Kidney capillary endothelial cell (primary cell): ENCODE measurements around the gene ACSL1.
"Not testable (repeated sequence)": the region's sequence is repeated elsewhere in the genome, so short reads cannot be mapped to it uniquely, and the experiment has no call there.

Experiments
- DNase-seq: peaks from one replicate; pipeline ENCODE4 v3.0.0-alpha.2; 2018; ENCODE audit warnings: low spot score

Gene ACSL1

DNA sequence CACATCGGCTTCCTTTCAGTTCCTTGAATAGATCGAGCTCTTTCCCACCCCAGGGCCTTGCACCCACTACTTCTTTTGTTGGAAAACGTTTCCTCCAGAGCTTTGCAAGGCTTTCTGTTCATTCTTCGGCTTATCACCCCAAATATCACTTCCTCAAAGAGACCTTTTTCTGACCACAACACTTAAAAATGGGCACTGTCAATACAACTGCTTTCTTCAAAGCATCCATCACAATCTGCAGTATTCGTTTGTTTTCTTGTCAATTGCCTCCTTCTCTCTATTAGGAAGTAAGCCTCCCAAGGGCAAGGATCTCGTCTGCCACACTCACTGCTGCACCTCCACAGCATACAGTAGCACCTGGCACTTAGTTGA is 74.2 kb downstream of the ACSL1 start:
- no peak for DNase-seq

DNA sequence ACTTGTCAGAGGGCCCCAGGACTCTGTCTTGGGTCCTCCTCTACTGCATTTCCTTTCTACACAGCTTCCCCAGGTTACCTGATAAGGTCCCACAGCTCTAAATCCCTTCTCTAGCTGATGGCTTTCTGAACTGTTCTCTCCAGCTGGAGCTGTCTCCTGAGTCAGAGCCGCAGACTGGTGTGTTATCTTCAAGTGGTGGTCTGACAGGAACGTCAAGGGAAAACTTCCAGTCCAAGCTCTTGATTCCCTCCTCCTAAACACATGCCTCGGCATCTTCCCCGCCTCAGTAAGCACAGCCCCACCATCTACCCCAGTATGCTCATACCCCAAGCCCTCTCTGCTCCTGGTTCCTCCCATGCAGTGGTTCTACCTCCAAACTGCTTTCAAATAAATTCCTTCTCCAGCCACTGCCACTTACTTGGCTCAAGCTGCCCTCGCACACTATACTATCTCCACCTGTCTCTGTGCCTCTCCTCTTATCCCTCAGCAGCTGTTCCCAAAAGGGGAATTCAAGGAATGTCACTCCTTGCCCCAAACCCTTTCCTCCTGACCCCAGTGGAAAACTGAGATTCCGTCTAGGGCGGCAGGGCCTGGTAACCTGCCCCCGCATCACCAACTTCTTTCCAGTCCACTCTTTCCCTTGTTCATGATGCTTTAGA is 74.7 kb downstream of the ACSL1 start:
- no peak for DNase-seq

DNA sequence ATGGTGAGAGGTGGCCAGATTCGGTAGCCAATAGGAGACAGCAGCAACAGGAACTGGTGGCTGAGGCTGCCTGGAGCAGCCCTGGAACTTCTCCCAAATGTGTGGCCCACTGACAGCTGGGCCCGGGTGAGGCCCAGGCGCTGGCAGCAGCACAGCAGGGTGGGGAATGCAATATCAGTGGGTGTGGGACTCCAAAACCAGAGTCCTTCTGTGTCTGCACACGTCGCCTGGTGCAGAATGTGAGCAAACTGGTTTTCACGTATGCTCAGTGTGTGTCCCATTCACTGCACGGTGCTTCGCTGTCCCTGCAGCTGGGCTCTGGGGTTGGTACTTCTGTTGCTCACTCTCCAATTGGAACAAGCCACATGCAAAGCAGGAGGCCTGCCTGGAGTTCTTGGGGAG is 77.5 kb downstream of the ACSL1 start:
- no peak for DNase-seq

DNA sequence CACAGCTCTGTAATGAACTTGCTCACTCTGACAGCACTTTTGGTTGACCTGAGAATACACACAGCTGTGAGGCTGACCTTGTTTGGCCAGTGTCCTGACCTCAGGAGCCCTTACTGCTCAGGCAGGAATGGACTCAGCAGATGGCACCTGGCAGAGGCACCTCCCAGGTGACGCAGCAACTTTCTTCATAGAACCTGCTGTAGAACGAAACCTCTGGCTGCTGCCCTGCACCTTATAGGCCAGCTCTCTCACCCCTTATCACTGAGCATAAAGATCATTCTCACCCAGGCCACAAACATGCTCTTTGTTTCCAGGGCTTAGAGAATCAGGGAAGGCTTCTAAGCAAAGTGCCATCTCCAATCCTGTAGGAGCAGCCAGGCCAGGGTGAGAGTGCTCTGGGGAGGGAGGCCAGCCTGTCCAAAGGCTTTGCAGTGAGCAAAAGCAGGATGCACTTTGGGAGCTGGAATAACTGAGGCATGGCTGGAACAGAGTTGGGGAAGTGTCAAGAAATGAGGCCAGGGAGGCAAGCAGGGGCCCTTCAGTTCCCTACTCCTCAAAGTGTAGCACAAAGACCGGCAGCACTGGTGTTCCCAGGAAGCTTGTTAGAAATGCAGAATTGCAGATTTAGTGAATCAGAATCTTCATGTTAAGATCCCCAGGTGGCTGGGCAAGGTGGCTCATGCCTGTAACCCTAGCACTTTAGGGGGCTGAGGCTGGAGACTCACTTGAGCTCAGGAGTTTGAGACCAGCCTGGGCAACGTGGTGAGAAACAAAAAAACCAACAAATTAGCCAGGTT is 78.5 kb downstream of the ACSL1 start:
- no peak for DNase-seq

DNA sequence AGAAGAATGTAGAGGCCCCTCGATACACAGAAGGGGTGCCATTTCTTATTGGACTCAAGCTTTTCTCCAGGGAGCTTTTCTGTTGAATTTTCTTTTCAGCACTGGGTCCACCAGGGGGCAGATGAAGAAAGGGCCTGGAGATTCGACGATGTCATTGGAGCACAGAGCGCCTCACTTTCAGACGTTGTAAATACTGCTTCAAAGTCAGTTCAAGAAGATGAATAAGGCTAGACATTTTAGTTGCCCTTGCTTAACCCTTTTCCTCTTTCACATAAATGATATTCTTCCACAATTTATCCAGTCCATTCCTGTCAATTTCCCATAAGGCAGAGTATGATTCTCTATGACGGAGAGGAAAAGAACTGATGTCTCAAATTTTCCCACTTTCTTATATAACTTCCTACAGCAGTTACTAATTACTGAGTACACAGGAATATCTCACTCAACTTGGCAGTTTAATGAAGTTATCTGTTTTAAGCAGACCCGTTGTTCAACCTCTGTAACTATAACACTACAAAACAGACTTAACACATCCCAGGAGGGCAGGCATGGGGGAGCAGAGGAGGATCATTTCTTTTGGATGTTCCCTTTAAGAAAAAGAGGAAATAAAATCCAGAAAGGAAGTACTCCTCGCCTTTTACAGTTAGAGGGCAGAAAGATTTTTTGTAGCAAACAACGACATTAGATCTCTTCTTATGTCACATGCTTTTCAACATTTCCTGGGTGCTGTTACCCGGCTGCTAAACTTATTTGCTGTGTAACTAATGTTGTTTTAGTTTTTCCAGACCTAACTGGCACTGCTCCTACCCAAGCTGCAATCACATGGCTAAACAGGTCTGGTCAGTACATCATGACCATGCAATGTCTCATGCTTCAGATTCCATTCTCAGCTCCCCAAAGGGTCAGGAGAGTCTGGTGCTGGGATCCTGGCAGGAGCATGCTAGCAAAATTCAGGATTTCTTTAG is 79.7 kb downstream of the ACSL1 start:
- peak; percentile 66 for DNase-seq

DNA sequence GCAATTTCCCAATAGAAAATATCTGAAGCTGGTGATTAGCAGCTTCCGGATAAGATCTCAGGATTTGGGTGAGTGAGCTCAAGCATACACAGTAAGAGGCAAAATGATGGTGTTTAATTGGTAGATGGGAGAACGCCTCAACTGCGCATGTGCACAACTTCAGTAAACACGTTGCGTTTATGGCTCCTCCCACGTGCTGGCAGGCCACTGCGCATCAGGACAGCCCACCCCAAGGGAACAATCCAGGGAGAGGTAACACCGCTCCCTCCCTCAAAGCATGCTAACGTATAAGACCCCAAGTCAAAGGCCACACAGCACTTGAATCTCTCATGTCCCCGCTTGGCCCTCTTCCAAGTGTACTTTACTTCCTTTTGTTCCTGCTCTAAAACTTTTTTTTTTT is 81.5 kb downstream of the ACSL1 start:
- DNase-seq, result no peak

DNA sequence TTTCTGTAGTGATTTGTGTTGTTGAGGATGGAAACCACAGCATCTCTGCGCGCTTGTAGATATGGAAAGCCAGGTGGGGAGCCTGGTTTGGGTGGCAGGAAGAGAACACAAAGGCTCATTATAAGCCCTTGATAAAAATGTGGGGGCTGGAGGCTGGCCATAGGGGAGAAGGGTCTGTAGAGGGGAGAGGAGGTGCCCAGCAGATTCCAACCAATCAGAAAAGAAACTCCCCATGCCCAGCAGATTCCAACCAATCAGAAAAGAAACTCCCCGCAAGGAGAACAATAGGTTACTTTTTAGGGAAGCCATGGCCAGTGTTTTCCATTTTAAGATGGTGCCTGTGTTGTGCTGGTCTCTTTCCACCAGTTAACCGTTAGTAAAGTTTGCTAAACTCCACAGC is 82.1 kb downstream of the ACSL1 start:
- no peak for DNase-seq

DNA sequence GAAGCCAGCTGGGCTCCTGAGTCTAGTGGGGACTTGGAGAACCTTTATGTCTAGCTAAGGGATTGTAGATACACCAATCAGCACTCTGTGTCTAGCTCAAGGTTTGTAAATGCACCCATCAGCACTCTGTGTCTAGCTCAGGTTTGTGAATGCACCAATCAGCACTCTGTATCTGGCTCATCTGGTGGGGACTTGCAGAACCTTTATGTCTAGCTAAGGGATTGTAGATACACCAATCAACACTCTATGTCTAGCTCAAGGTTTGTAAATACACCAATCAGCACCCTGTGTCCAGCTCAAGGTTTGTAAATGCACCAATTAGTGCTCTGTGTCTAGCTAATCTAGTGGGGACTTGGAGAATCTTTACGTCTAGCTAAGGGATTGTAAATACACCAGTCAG is 84.1 kb downstream of the ACSL1 start:
- DNase-seq, result not testable (repeated sequence)

DNA sequence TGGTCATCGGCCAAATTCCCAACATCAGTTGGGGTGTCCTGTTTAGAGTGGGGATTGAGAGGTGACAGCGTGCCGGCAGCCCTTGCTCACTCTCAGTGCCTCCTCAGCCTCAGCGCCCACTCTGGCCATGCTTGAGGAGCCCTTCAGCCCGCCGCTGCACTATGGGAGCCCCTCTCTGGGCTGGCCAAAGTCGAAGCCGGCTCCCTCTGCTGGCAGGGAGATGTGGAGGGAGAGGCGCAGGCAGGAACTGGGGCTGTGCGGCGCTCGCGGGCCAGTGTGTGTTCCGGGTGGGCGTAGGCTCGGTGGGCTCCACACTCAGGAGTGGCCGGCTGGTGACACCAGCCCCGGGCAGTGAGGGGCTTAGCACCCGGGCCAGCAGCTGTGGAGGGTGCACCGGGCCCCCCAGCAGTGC is 84.8 kb downstream of the ACSL1 start:
- DNase-seq, result no peak

DNA sequence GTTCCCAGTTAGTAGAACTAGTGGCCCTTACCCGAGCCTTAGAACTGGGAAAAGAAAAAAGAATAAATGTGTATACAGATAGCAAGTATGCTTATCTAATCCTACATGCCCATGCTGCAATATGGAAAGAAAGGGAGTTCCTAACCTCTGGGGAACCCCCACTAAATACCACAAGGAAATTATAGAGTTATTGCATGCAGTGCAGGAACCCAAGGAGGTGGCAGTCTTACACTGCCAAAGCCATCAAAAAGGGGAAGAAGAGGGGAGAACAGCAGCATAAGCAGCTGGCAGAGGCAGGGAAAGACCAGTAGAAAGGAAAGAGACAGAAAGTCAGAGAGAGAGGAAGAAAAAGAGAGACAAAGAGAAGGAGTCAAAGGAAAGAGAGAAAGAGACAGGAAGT is 86.2 kb downstream of the ACSL1 start:
- not testable (repeated sequence) for DNase-seq

DNA sequence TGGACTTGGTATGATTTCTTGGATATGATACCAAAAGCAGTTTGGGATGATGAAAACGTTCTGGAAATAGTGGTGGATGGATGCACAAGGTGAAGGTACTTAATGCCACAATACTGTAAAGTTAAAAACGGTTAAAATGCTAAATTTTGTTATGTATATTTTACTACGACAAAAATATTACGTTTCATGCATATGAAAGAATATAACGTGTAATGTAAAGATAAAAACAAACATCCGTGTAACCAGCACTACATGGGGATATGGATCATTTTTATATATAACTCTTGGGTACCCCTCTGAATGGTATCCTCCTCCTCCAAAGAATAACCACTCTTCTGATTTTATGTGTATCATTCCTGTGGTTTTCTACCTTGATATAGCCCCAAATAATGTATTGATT is 91.0 kb downstream of the ACSL1 start:
- no peak for DNase-seq

DNA sequence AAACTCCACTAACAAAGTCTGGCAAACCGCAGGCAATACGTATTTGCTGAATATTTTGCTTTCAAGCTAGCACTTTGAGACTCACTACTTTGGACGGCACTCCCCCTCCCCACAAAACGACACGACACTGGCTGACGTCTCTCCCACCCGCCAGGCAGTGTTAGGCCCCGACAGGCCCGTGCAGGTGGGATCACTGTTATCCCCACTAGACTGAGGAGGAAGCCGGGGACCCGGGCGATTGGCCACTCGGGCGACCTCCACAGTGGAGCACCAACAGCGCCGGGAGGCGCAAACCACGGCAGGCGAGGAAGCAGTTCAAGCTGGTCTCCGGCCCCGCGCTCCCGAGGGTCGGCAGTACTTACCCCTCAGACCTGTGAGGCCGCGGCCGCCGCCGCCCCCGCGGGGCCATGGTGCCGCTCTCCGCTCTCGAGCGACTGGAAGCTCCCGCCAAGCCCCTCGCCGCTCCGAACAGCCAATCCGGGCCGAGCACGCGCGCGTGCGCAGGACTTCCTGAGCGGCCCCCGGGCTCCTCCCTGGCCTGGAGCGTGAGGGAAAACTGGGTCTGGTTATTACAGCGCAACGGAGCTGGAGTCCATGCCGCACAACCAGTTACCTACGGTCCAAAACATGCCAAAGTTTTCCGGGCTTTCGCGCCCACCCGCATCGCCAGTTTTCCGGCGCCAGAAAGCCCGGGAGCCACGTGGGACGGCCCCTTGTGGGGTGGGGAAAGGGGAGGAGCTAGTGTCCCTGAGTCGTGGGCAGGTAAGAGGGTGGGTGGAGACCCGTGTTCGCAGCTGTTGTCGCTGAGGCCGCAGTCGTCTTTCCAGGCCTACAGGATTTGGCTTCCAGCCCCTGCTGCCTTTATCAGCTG is 91.9 kb downstream of the ACSL1 start, which contains the start of gene CENPU:
Gene CENPU (minus strand): TSS at position 443 of the 871 bp plus-strand sequence. CDS start 34 bp downstream, at position 409.
- peak; percentile 97 for DNase-seq

DNA sequence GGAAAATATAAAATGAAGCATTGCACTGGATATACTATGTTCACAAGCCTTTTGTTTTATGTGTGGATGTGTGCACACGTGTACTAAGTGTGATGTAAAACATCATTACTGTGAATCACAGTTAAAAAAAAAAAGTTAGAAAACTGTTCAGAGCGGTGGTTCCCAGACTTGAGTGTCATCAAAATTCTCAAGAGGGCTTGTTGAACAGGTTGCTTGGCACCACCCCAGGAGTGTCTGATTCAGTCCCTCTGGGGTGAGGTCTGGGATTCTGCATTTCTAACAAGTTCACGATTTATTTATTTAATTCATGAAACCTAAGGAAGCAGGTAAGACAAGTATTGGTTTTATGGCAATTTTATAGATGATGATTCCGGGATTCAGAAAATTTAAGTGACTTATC is 93.6 kb downstream of the ACSL1 start:
- DNase-seq, result no peak

DNA sequence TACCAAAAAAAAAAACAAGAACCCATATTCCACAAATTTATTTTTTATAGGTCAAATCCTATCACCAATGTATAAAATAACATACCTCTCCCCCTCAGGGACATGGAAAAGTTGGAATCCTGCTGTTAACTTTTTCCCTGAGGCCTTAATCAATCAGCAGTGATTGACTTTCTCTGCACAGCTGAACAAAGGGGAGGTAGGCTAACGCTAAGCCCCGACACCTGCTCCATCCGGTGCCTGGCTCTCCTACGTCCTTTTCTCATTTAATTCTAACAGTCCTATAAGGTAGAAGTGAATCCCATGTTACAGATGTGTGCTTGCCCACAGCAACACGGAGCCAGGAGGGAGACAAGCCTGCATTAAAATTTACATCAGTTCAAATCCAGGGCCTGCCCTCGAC is 94.7 kb downstream of the ACSL1 start:
- no peak for DNase-seq

DNA sequence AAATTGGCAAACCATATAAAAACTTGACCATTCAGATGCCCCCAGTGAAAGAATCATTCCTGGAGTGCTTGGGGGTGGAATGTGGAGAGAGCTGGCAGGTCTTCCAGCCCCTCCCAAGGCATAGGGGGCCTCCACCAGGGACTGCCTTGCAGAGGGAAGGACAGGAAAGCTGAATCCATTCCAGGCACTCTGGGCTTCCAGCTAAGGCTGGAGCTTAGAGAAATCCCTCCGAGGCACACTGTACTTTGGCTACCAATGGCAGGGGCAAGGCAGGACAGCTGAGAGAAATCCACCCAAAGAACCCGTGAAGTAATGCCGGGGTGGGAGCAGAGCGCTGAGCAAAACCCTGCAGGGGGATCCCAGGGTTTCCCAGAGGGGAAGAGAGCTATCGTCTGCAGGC is 95.8 kb downstream of the ACSL1 start:
- no peak for DNase-seq

DNA sequence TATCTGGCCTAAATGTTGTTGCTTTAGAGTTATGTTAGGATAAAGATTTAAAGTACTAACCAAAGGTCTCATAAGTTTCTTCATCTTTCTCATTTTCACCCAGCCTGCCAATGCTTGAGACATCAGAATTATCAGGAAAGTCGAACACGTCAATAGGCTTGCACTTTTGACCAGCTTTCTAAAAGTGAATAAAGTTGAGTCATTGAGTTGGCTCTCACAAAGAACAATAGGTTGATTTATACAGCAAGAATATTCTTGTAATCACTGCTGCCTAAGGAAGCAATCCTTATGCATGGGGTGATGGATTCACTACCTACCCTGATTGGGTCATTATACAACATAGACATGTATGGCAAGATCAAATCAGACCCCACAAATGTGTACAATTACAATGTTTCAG is 96.9 kb downstream of the ACSL1 start:
- peak; percentile 78 for DNase-seq

DNA sequence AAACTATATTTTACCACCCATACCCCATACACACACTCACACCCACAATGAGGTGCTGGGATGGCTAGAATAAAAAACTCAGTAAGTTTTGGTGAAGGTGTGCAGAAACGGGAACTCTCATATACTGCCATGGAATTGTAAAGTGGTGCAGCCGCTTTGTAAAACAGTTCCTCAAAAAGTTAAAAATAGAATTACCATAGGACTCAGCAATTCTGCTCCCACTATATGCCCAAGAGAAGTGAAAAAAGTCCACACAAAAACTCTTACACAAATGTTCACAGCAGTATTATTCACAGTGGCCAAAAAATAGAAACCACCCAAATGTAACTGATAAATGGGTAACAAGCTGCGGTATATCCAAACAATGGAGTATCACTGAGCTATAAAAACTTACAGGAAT is 98.3 kb downstream of the ACSL1 start:
- no peak for DNase-seq

DNA sequence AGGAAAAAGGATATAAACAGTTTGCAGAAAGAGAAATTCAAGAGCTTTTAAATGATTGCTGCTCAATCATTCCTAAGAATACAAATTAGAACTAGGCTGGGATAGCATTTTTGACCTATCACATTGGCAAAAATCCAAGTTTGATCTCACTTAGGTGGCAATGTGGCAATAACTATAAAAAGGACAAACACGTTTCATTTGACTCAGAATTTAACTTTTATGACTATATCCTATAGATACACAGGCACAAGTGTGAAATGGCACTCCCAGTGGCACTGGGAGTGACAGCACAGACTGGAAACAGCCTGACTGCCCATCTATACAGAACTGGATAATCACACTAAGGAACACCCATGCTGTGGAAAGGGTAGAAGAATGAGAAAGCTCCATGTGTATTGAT is 103.0 kb downstream of the ACSL1 start:
- DNase-seq, result no peak

DNA sequence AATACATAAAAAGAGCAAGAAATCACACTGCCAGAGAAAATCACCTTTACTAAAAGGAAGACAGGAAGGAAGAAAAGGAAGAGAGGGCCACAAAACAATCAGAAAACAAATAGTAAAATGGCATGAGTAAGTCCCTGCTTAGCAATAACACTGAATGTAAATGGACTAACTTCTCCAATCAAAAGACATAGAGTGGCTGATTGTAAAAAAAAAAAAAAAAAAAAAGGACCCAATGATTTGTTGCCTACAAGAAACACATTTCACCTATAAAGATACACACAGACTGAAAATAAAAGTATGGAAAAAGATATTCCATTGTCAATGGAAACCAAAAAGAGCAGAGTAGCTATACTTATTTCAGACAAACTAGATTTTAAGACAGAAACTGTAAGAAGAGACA is 104.5 kb downstream of the ACSL1 start:
- DNase-seq, result no peak

DNA sequence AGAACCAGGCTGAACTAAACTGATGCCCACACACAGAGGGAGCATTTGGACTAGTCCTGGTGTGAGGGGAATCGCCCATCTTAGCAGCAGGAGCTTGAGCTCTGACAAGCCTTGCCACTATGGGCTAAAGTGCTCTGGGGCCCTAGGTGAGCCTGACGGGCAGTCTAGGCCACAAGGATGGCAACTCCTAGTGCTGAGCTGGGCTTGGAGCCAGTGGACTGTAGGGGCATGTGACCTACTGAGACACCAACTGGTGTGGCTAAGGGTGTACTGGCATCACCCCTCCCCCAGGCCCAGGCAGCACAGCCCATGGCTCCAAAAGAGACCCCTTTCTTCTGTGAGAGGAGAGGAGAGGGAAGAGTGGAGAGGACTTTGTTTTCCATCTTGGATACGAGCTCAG is 106.4 kb downstream of the ACSL1 start:
- no peak for DNase-seq

DNA sequence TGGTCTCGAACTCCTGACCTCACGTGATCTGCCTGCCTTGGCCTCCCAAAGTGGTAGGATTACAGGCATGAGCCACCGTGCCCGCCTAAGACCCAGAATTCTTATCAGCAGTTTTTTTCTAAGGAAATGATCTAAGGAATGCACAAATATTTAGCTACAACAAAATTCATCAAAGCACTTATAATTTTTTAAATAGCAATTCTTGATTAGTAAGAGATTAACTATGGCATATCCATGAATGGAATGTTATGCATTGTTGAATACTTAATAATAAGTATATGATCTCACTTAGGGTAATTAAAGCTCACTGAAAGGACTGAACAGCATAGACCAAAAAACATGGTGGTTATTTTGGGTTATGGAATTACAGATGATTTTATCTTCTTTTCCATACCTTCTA is 110.2 kb downstream of the ACSL1 start:
- DNase-seq, result no peak

DNA sequence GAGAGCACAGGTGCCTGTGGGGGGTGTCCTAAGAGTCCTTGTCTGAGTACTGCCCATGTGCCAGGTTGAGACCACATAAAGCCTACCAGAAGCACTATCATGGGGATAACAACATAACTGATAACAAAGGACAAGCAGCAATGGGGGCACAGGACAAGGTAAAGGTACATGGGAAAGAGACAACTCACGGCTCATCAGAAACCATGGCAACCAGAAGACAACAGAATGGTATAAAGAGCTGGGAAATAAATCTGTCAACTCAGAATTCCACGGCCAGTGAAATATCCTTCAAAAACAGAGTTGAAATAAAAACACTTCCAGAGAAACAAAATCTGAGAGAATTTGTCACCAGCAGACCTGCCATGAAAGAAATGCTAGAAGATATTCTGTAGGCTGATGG is 111.9 kb downstream of the ACSL1 start:
- no peak for DNase-seq
